IMR-90 (cell line): ENCODE results near the gene PUDP. TPM values are rescaled to one million over a fixed set of nuclear protein-coding genes. Genes with fewer than 3 reads are reported as not detected.

Experiments used
- ATAC-seq: fragments of 200-7000 bp; cut with Tn5 transposase; 2 replicates; pipeline ENCODE4 v1.9.1; 2020; ENCODE audit warnings: low read depth, mild to moderate bottlenecking, moderate library complexity
- BruUV-seq: library from RNA; stranded (reverse); fragments of 400-500 nt; replicated peaks from 2 replicates; lab custom pipeline; 2021; lab: Mats Ljungman, UMichigan
- CTCF ChIA-PET: fragments of 300-600 bp; formaldehyde crosslinking; extraction: SDS; loops from one replicate; lab custom pipeline; 2021; ENCODE audit warnings: antibody characterized with exemption; lab: Yijun Ruan, JAX
- POLR2A ChIA-PET: fragments of 300-600 bp; sonication (Branson Sonifier 250); formaldehyde crosslinking; loops from one replicate; lab custom pipeline; 2022; ENCODE audit warnings: antibody characterized with exemption; ENCODE audit not compliant: unreplicated experiment; lab: Charles Lee
- DNase-seq: peaks from one replicate; pipeline ENCODE4 v3.0.0; 2013
- H2AFZ ChIP-seq: replicated peaks from 2 replicates; pipeline ENCODE3; 2013; ENCODE audit warnings: low read length, mild to moderate bottlenecking; ENCODE audit not compliant: poor library complexity
- H2AK5ac ChIP-seq: 2 replicates; pipeline ENCODE4 v1.6.1; 2013; ENCODE audit warnings: low read depth, low read length, inconsistent platforms
- H2AK9ac ChIP-seq: replicated peaks from 2 replicates; pipeline ENCODE3; 2013; ENCODE audit warnings: mild to moderate bottlenecking, low read depth, low read length, moderate library complexity; ENCODE audit not compliant: poor library complexity
- H2BK120ac ChIP-seq: 2 replicates; pipeline ENCODE4 v1.6.1; 2013; ENCODE audit warnings: low read depth, low read length, inconsistent platforms
- H2BK15ac ChIP-seq: 3 replicates; pipeline ENCODE4 v1.6.1; 2013; ENCODE audit warnings: low read depth, low read length, inconsistent platforms
- H2BK20ac ChIP-seq: 2 replicates; pipeline ENCODE4 v1.6.1; 2013; ENCODE audit warnings: low read depth, mild to moderate bottlenecking, inconsistent platforms, low read length, moderate library complexity
- H2BK5ac ChIP-seq: 2 replicates; pipeline ENCODE4 v1.6.1; 2013; ENCODE audit warnings: mild to moderate bottlenecking, low read depth, low read length, inconsistent platforms; ENCODE audit not compliant: poor library complexity, severe bottlenecking
- H3K14ac ChIP-seq: replicated peaks from 2 replicates; pipeline ENCODE4 v1.6.1; 2013; ENCODE audit warnings: low read depth, low read length, inconsistent platforms
- H3K18ac ChIP-seq: 2 replicates; pipeline ENCODE4 v1.6.1; 2013; ENCODE audit warnings: low read depth, low read length, control low read depth
- H3K23ac ChIP-seq: 2 replicates; pipeline ENCODE4 v1.6.1; 2013; ENCODE audit warnings: low read depth, low read length, inconsistent platforms
- H3K27ac ChIP-seq: 2 replicates; pipeline ENCODE4 v1.5.1; 2013; ENCODE audit warnings: mild to moderate bottlenecking, control low read depth, low read length; ENCODE audit not compliant: insufficient read depth
- H3K27me3 ChIP-seq: 2 replicates; pipeline ENCODE4 v1.6.1; 2013; ENCODE audit warnings: low read length; ENCODE audit not compliant: control insufficient read depth, insufficient read depth
- H3K36me3 ChIP-seq: 2 replicates; pipeline ENCODE4 v1.6.1; 2013; ENCODE audit warnings: low read length, mixed read lengths; ENCODE audit not compliant: control insufficient read depth, insufficient read depth
- H3K4ac ChIP-seq: 2 replicates; pipeline ENCODE4 v1.6.1; 2013; ENCODE audit warnings: low read depth, low read length, inconsistent platforms
- H3K4me1 ChIP-seq: 2 replicates; pipeline ENCODE4 v1.6.1; 2013; ENCODE audit warnings: low read length, mixed read lengths; ENCODE audit not compliant: control insufficient read depth, insufficient read depth
- H3K4me2 ChIP-seq: 2 replicates; pipeline ENCODE4 v1.6.1; 2013; ENCODE audit warnings: low read depth, mild to moderate bottlenecking, control low read depth, low read length, moderate library complexity
- H3K4me3 ChIP-seq: 2 replicates; pipeline ENCODE4 v1.5.1; 2013; ENCODE audit warnings: low read depth, mild to moderate bottlenecking, control low read depth, low read length, moderate library complexity; ENCODE audit not compliant: insufficient read depth
- H3K56ac ChIP-seq: 2 replicates; pipeline ENCODE4 v1.6.1; 2013; ENCODE audit warnings: low read length, inconsistent platforms; ENCODE audit not compliant: insufficient read depth; ENCODE audit errors: extremely low read depth
- H3K79me1 ChIP-seq, 2 experiments: 2 replicates each; pipeline ENCODE4 v1.6.1; 2013; ENCODE audit warnings: low read length in 2 of 2, inconsistent platforms in 1 of 2, low read depth in 1 of 2
- H3K9ac ChIP-seq: 2 replicates; pipeline ENCODE4 v1.6.1; 2013; ENCODE audit warnings: low read depth, low read length, control low read depth
- H3K9me1 ChIP-seq: 2 replicates; pipeline ENCODE4 v1.6.1; 2013; ENCODE audit warnings: low read length, inconsistent platforms; ENCODE audit not compliant: insufficient read depth
- H3K9me3 ChIP-seq: 2 replicates; pipeline ENCODE4 v1.6.1; 2013; ENCODE audit warnings: low read length; ENCODE audit not compliant: control insufficient read depth, insufficient read depth
- H4K20me1 ChIP-seq: 2 replicates; pipeline ENCODE4 v1.6.1; 2013; ENCODE audit warnings: low read length, inconsistent platforms; ENCODE audit not compliant: insufficient read depth
- H4K5ac ChIP-seq: 2 replicates; pipeline ENCODE4 v1.6.1; 2013; ENCODE audit warnings: mild to moderate bottlenecking, low read depth, low read length, control low read depth
- H4K8ac ChIP-seq, 2 experiments: 2 replicates each; pipeline ENCODE4 v1.6.1; 2013; ENCODE audit warnings: low read depth in 2 of 2, low read length in 2 of 2, control low read depth in 1 of 2, inconsistent platforms in 1 of 2
- H4K91ac ChIP-seq: 2 replicates; pipeline ENCODE4 v1.6.1; 2013; ENCODE audit warnings: low read depth, low read length, inconsistent platforms; ENCODE audit not compliant: insufficient read depth
- BHLHE40 ChIP-seq: fragments of 150-350 bp; IDR thresholded peaks from 2 replicates; pipeline ENCODE4 v1.6.1; 2016; ENCODE audit warnings: mild to moderate bottlenecking, low read depth, low read length
- CEBPB ChIP-seq: IDR thresholded peaks from 2 replicates; pipeline ENCODE4 v1.6.1; 2012; ENCODE audit warnings: low read depth, low read length, improper control_type of control experiment
- CHD1 ChIP-seq: IDR thresholded peaks from 2 replicates; pipeline ENCODE4 v1.6.1; 2012; ENCODE audit warnings: low read depth, low read length, improper control_type of control experiment
- CTCF ChIP-seq: conservative IDR thresholded peaks from 2 replicates; pipeline ENCODE4 v1.5.1; 2012; ENCODE audit warnings: mild to moderate bottlenecking, low read depth, low read length, improper control_type of control experiment
- ELK1 ChIP-seq: fragments of 150-350 bp; IDR thresholded peaks from 2 replicates; pipeline ENCODE4 v1.6.1; 2016; ENCODE audit warnings: low read depth, mild to moderate bottlenecking, low read length, moderate library complexity, borderline replicate concordance
- FOS ChIP-seq: fragments of 150-350 bp; IDR thresholded peaks from 2 replicates; pipeline ENCODE4 v1.6.1; 2016; ENCODE audit warnings: low read depth, low read length
- MAZ ChIP-seq: IDR thresholded peaks from 2 replicates; pipeline ENCODE4 v1.6.1; 2012; ENCODE audit warnings: low read depth, mild to moderate bottlenecking, low read length, improper control_type of control experiment, moderate library complexity, borderline replicate concordance
- MXI1 ChIP-seq: IDR thresholded peaks from 2 replicates; pipeline ENCODE4 v1.6.1; 2012; ENCODE audit warnings: low read depth, mild to moderate bottlenecking, low read length, moderate library complexity, borderline replicate concordance
- NFE2L2 ChIP-seq: fragments of 150-350 bp; IDR thresholded peaks from 2 replicates; pipeline ENCODE4 v1.6.1; 2016; ENCODE audit warnings: low read depth, mild to moderate bottlenecking, low read length
- RAD21 ChIP-seq: IDR thresholded peaks from 2 replicates; pipeline ENCODE4 v1.6.1; 2012; ENCODE audit warnings: low read length, improper control_type of control experiment
- RCOR1 ChIP-seq: IDR thresholded peaks from 2 replicates; pipeline ENCODE4 v1.6.1; 2012; ENCODE audit warnings: mild to moderate bottlenecking, low read length, improper control_type of control experiment; ENCODE audit not compliant: insufficient replicate concordance
- RFX5 ChIP-seq: IDR thresholded peaks from 2 replicates; pipeline ENCODE4 v1.8.0; 2012; ENCODE audit warnings: low read depth, mild to moderate bottlenecking, low read length, moderate library complexity
- SMC3 ChIP-seq: fragments of 150-350 bp; IDR thresholded peaks from 2 replicates; pipeline ENCODE4 v1.6.1; 2016; ENCODE audit warnings: low read depth, mild to moderate bottlenecking, antibody characterized with exemption, low read length, moderate library complexity
- USF2 ChIP-seq: fragments of 150-350 bp; IDR thresholded peaks from 2 replicates; pipeline ENCODE4 v1.6.1; 2017; ENCODE audit warnings: mild to moderate bottlenecking, antibody characterized with exemption, low read length, low read depth
- WGBS, 2 experiments: methylation state at CpG; one replicate each; pipeline versions ENCODE4 v1.1.5 to v1.1.7; 2013; ENCODE audit warnings: missing lambda C conversion rate in 2 of 2; ENCODE audit not compliant: insufficient read length in 1 of 2; ENCODE audit errors: extremely low coverage in 2 of 2; 5-methylcytosine and 5-hydroxymethylcytosine counted together
- dilution Hi-C: fragments of 300-500 bp; cut with HindIII; formaldehyde crosslinking; loops from one replicate; pipeline ENCODE4 v1.14.3; 2018; ENCODE audit warnings: low sequenced_read_pairs; ENCODE audit not compliant: unreplicated experiment
- in situ Hi-C: fragments of 300-500 bp; cut with MboI; formaldehyde crosslinking; loops from 3 replicates; pipeline ENCODE4 v1.14.3; 2019; ENCODE audit warnings: low sequenced_read_pairs, inconsistent platforms, mixed read lengths
- intact Hi-C: fragments of 100-400 bp; cut with micrococcal nuclease; formaldehyde crosslinking; loops from 2 replicates; pipeline ENCODE4 v1.10.0; 2022
- polyA plus RNA-seq, 3 experiments: library from polyadenylated mRNA; depleted of rRNA; stranded (reverse); fragments of >200 nt; gene quantifications; 2 replicates each; pipeline ENCODE4 v1.2.3, GENCODE V29; 2012; ENCODE audit warnings: low replicate concordance in 1 of 3
- total RNA-seq: library from RNA; depleted of rRNA; stranded (reverse); fragments of >200 nt; gene quantifications from 2 replicates; pipeline ENCODE4 v1.2.3, GENCODE V29; 2012

Gene PUDP
- total and polyA plus RNA-seq, 2 of the 4 experiments (the other 2 are of a cell fraction): 22.2 to 28.6 TPM

GRCh38 chrX:7110821-7111276 lies 37.1 kb downstream of the PUDP start:
- no peak overlapping the region for H3K27ac ChIP-seq
- H3K14ac ChIP-seq: no peak overlapping the region
- ChIA-PET CTCF (no interaction called here), POLR2A (no interaction called here)
- no peak overlapping the region for H2AK9ac ChIP-seq
- no peak overlapping the region for H4K8ac ChIP-seq
- TF ChIP-seq SMC3 (no peak), ELK1 (no peak), CEBPB (no peak), BHLHE40 (no peak), RAD21 (no peak), MXI1 (no peak), MAZ (no peak), CHD1 (no peak), NFE2L2 (no peak), CTCF (no peak), USF2 (no peak), FOS (no peak), RFX5 (no peak), RCOR1 (no peak)
- H3K36me3 ChIP-seq: 0 out of 2 replicates have a peak, but pooled peaks cover 2% of the 10 kb centered on the region
- BruUV-seq: no TSS peak
- H3K4ac ChIP-seq: no peak overlapping the region; the same call in 1 of the 2 replicates
- no peaks in the 10 kb centered on the region for H3K27me3 ChIP-seq
- H3K9me3 ChIP-seq: no peaks in the 10 kb centered on the region
- 0 out of 2 replicates have a peak overlapping the region, but pooled peaks have one; percentile 21 for H2AK5ac ChIP-seq
- WGBS, 2 experiments: 43% methylated on average over 1 of the region's 5 CpGs; no CpG with 5 or more reads in 1 of the 2 experiments
- dilution Hi-C loops (no loop called here), intact Hi-C loops (no loop called here), in situ Hi-C loops (no loop called here)
- no peak overlapping the region for H3K56ac ChIP-seq
- peaks cover 5% of the 10 kb centered on the region; the same call in 1 of the 2 replicates for H3K4me1 ChIP-seq
- 0 out of 2 replicates have a peak, but pooled peaks cover 5% of the 10 kb centered on the region for H4K20me1 ChIP-seq
- no peak overlapping the region for H2BK120ac ChIP-seq
- no peak overlapping the region for H3K4me2 ChIP-seq
- no peak overlapping the region for H2AFZ ChIP-seq
- H4K5ac ChIP-seq: no peak overlapping the region
- H2BK20ac ChIP-seq: no peak overlapping the region
- H3K9ac ChIP-seq: no peak overlapping the region
- H2BK15ac ChIP-seq: no peak overlapping the region
- peak overlapping the region; percentile 44 for H2BK5ac ChIP-seq
- no peak for ATAC-seq
- H3K4me3 ChIP-seq: no peak overlapping the region
- no peak overlapping the region for H3K23ac ChIP-seq
- no peak overlapping the region for H4K91ac ChIP-seq
- H3K18ac ChIP-seq: no peak overlapping the region
- H3K9me1 ChIP-seq: peaks cover 2% of the 10 kb centered on the region; the same call in 1 of the 2 replicates
- H3K79me1 ChIP-seq: peaks cover 16 to 29% of the 10 kb centered on the region in 2 experiments; a peak in 2 of 4 replicates
- no peak for DNase-seq
